Sigmoid colon (tissue), 4 donors: ENCODE measurements around the gene TGIF2.

Experiments
- EP300 ChIP-seq, 4 donors: sonication (generic); formaldehyde crosslinking; IDR thresholded peaks; one replicate each; pipeline ENCODE4 v1.6.1; 2017; ENCODE audit warnings: antibody characterized with exemption in 4 of 4
- POLR2A ChIP-seq, 2 donors: fragments of 450-650 bp; IDR thresholded peaks; one replicate each; pipeline ENCODE4 v1.6.1; 2016; ENCODE audit warnings: antibody characterized with exemption in 2 of 2, mild to moderate bottlenecking in 2 of 2, moderate library complexity in 2 of 2
- TF ChIP-seq, protein P1 (sequence below), 4 experiments: fragments of 450-650 bp in 3 of 4; fragments of 200-600 bp in 1 of 4; IDR thresholded peaks; one replicate each; pipeline ENCODE4 v1.5.1; 2016 to 2019; ENCODE audit warnings: antibody characterized with exemption in 4 of 4, mild to moderate bottlenecking in 3 of 4, moderate library complexity in 2 of 4

- TF ChIP-seq, protein P1, sequence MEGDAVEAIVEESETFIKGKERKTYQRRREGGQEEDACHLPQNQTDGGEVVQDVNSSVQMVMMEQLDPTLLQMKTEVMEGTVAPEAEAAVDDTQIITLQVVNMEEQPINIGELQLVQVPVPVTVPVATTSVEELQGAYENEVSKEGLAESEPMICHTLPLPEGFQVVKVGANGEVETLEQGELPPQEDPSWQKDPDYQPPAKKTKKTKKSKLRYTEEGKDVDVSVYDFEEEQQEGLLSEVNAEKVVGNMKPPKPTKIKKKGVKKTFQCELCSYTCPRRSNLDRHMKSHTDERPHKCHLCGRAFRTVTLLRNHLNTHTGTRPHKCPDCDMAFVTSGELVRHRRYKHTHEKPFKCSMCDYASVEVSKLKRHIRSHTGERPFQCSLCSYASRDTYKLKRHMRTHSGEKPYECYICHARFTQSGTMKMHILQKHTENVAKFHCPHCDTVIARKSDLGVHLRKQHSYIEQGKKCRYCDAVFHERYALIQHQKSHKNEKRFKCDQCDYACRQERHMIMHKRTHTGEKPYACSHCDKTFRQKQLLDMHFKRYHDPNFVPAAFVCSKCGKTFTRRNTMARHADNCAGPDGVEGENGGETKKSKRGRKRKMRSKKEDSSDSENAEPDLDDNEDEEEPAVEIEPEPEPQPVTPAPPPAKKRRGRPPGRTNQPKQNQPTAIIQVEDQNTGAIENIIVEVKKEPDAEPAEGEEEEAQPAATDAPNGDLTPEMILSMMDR (IDR thresholded peaks at IDR 0.05), result no peak
- TF ChIP-seq EP300 (IDR thresholded peaks at IDR 0.05), result no peak
- no peak for TF ChIP-seq POLR2A (IDR thresholded peaks at IDR 0.05)
Measured at GRCh38 chr20:36527331-36528125, 45.9 kb upstream of the TGIF2 start.
